Osteoblast (primary cell): ENCODE data around the gene LNPEP. TPM values are rescaled to one million over a fixed set of nuclear protein-coding genes. Genes with fewer than 3 reads are reported as not detected.

ENCODE experiments used
- DNase-seq: peaks from one replicate; pipeline ENCODE4 v3.0.0; 2011; ENCODE audit warnings: low spot score, mixed read lengths; ENCODE audit not compliant: insufficient read length; ENCODE audit errors: missing footprints
- H2AFZ ChIP-seq: 2 replicates; pipeline ENCODE4 v1.6.0; 2011; ENCODE audit warnings: mild to moderate bottlenecking, low read length
- H3K27ac ChIP-seq: 2 replicates; pipeline ENCODE4 v1.5.1; 2011; ENCODE audit warnings: mild to moderate bottlenecking, low read depth, low read length, moderate library complexity
- H3K27me3 ChIP-seq: 2 replicates; pipeline ENCODE4 v1.6.0; 2012; ENCODE audit warnings: mild to moderate bottlenecking, control low read depth, inconsistent platforms, low read length, moderate library complexity; ENCODE audit not compliant: insufficient read depth
- H3K36me3 ChIP-seq: 2 replicates; pipeline ENCODE4 v1.5.1; 2011; ENCODE audit warnings: mild to moderate bottlenecking, low read length, control low read depth, moderate library complexity; ENCODE audit not compliant: insufficient read depth
- H3K4me1 ChIP-seq: 2 replicates; pipeline ENCODE4 v1.5.1; 2011; ENCODE audit warnings: mild to moderate bottlenecking, low read length, control low read depth, moderate library complexity; ENCODE audit not compliant: insufficient read depth
- H3K4me2 ChIP-seq: 2 replicates; pipeline ENCODE4 v1.6.0; 2011; ENCODE audit warnings: mild to moderate bottlenecking, low read length; ENCODE audit not compliant: insufficient read depth
- H3K4me3 ChIP-seq: fragments of 200-600 bp; sonication (generic); 3 replicates; pipeline ENCODE4 v1.5.1; 2012; ENCODE audit warnings: mild to moderate bottlenecking, low read length, inconsistent platforms; ENCODE audit not compliant: insufficient read depth
- H3K79me2 ChIP-seq: 2 replicates; pipeline ENCODE4 v1.6.0; 2012; ENCODE audit warnings: mild to moderate bottlenecking, low read length, control low read depth, inconsistent platforms; ENCODE audit not compliant: insufficient read depth
- H3K9me3 ChIP-seq: 2 replicates; pipeline ENCODE4 v1.5.1; 2011; ENCODE audit warnings: low read depth, low read length, control low read depth
- H4K20me1 ChIP-seq: 2 replicates; pipeline ENCODE4 v1.6.0; 2012; ENCODE audit warnings: mild to moderate bottlenecking, low read length, control low read depth; ENCODE audit not compliant: insufficient read depth
- total RNA-seq: library from RNA; depleted of rRNA; stranded (reverse); fragments of >200 nt; gene quantifications from 2 replicates; pipeline ENCODE4 v1.2.3, GENCODE V29; 2012
- TF ChIP-seq, protein P1 (sequence below): IDR thresholded peaks from 2 replicates; pipeline ENCODE4 v1.5.1; 2011; ENCODE audit warnings: mild to moderate bottlenecking, low read depth, low read length, moderate library complexity; ENCODE audit errors: extremely low read depth

The LNPEP gene
- total RNA-seq, 1 donor: 44.9 TPM

DNA sequence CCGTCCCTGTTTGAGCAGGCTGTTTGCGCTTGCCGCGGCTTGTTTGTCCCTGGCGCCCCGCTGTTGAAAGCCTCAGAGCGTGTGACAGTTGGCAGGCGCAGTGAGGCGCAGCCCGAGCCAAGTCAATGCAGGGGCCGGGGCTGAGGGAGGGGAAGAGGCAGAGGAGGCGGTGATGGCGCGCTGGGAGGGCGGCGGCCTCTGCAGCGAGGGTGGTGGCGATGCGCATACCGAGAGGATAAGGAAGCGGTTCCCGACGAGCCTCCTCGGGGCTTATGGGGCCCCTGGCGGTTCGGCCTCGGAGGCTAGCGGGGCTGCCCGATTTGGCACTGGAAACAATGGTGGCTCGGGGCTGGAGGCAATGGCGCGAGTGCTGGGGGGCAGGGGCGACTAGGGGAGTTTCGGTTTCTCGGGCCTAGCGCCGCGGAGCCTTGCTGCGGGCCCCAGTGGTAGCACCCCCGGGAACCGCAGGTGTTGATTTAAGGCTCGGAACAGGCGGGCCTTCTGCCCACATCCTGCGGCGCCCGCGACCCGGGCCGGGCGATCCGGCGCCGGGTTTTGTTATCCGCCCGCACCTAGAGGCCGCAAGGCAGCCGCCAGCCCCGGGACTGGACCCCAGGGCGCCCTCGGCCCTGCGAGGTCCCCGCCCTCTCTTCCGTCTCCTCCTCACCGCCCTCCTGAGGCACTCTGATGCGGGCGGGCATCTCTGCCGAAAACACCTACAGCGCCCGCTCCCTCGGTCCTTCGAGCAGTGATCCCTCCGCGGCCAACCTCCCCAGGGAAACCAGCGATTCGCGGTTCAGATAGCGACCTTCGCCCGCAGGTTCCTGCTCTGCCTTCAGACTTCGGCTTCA is 947 bp upstream of the LNPEP start:
- no peaks in the 10 kb centered on the region for H3K36me3 ChIP-seq
- peaks cover 41% of the 10 kb centered on the region for H3K79me2 ChIP-seq
- peak; percentile 91 for DNase-seq
- peak overlapping the region; percentile 100 for H3K4me2 ChIP-seq
- no peaks in the 10 kb centered on the region for H3K27me3 ChIP-seq
- H2AFZ ChIP-seq: peak overlapping the region; percentile 98
- peak overlapping the region; percentile 72 for H3K27ac ChIP-seq
- peaks cover 34% of the 10 kb centered on the region for H3K4me1 ChIP-seq
- peaks cover 19% of the 10 kb centered on the region for H4K20me1 ChIP-seq
- no peaks in the 10 kb centered on the region for H3K9me3 ChIP-seq
- TF ChIP-seq, protein P1, sequence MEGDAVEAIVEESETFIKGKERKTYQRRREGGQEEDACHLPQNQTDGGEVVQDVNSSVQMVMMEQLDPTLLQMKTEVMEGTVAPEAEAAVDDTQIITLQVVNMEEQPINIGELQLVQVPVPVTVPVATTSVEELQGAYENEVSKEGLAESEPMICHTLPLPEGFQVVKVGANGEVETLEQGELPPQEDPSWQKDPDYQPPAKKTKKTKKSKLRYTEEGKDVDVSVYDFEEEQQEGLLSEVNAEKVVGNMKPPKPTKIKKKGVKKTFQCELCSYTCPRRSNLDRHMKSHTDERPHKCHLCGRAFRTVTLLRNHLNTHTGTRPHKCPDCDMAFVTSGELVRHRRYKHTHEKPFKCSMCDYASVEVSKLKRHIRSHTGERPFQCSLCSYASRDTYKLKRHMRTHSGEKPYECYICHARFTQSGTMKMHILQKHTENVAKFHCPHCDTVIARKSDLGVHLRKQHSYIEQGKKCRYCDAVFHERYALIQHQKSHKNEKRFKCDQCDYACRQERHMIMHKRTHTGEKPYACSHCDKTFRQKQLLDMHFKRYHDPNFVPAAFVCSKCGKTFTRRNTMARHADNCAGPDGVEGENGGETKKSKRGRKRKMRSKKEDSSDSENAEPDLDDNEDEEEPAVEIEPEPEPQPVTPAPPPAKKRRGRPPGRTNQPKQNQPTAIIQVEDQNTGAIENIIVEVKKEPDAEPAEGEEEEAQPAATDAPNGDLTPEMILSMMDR: no peak
- peak overlapping the region; percentile 91 for H3K4me3 ChIP-seq

DNA sequence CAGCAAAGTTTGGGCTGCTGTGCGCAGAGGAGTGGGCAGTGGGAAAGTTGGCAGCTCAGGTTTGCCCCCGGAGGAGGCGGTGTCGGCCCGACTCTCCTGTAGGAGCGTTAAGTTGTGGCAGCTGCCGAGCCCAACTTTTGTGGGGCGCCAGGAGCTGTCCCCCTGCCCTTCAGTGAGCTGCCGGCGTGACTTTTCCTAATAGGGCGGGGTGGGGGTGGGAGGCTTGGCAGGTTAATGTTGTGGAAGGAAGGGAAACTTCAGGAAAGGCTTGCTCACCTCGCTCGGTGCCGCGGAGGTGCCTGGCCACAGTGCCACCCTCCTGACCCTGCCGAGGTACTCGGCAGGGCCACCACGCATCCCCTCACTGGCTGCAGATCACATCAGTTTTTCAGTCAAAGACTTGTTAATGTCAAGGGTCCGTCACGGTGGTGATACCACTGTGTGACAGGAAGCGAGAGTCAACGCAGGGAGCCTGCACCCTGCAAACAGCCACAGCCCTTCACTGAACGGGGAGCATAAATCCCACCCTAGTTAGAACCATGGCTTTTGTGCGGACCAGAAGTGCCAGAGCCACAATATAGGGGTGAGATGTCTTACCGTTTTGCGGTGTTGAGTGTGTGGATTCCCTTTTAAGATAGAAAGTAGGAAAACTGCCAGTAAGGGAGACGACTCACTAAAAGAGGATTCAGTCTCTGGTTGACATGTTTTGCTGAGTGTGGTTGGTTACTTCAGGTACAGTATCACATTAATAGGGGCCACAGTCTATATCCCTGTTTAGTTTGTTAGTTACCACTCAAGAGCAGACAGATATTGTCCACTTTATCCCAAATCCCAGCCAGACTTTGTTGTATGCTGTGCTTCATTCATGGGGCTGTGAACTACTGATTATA is 796 bp downstream of the LNPEP start:
- Histone ChIP-seq H3K27me3 (no peaks in the 10 kb centered on the region), H3K4me3 (peak overlapping the region; percentile 91), H4K20me1 (peaks cover 29% of the 10 kb centered on the region), H3K79me2 (peaks cover 57% of the 10 kb centered on the region), H3K4me1 (peaks cover 45% of the 10 kb centered on the region), H3K36me3 (no peaks in the 10 kb centered on the region), H3K27ac (peak overlapping the region; percentile 72), H2AFZ (peak overlapping the region; percentile 84), H3K9me3 (no peaks in the 10 kb centered on the region), H3K4me2 (peak overlapping the region; percentile 100)
- peak; percentile 66 for DNase-seq
- TF ChIP-seq, protein P1: no peak

DNA sequence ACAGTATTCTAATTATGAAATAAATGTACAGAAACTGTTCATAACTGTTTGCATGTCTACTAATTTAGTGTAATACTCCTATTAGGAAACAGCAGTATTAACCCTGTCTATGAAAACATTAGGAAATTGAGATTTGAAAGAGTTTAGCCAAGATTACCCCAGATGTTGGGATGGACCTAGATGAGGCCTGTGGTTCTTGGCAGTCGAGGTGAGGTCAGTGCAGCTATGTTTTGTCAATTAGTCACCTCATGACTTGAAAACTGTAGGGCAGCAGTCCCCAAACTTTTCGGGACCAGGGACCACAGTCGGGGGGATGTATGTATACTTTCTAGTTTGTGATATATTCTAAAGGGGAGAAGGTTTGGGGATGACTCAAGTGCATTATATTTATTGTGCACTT is 4.7 kb downstream of the LNPEP start:
- Histone ChIP-seq H3K9me3 (no peaks in the 10 kb centered on the region), H4K20me1 (peaks cover 35% of the 10 kb centered on the region), H3K79me2 (peaks cover 86% of the 10 kb centered on the region), H3K27me3 (no peaks in the 10 kb centered on the region), H3K27ac (no peak overlapping the region), H3K4me3 (no peak overlapping the region), H2AFZ (no peak overlapping the region), H3K4me2 (peak overlapping the region; percentile 23), H3K36me3 (no peaks in the 10 kb centered on the region), H3K4me1 (peaks cover 34% of the 10 kb centered on the region)
- DNase-seq: no peak
- TF ChIP-seq, protein P1: no peak

DNA sequence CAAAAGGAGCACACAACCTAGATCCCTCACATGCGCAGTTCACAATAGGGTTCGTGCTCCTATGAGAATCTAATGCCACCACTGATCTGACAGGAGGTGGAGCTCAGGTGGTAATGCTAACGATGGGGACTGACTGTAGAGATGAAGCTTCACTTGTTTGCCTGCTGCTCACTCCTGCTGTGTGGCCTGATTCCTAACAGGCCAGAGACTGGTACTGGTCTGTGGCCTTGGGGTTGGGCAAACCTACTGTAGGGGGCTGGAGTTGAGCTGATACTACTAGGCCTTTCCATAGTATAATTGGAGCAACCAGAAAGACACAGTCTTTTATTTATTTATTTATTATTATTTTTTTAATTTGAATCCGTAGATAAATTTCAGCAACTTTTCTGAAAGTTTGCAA is 5.3 kb downstream of the LNPEP start:
- Histone ChIP-seq H3K36me3 (no peaks in the 10 kb centered on the region), H3K27ac (no peak overlapping the region), H2AFZ (no peak overlapping the region), H3K4me3 (no peak overlapping the region), H4K20me1 (peaks cover 35% of the 10 kb centered on the region), H3K79me2 (peaks cover 90% of the 10 kb centered on the region), H3K4me2 (no peak overlapping the region), H3K27me3 (no peaks in the 10 kb centered on the region), H3K9me3 (no peaks in the 10 kb centered on the region), H3K4me1 (peaks cover 34% of the 10 kb centered on the region)
- TF ChIP-seq, protein P1: no peak
- no peak for DNase-seq
